Transverse colon (tissue), 4 donors: Measurements from ENCODE around the gene CCR5AS.

Experiments used
- DNase-seq: peaks from one replicate; pipeline ENCODE4 v3.0.0-alpha.2; 2019
- H3K27ac ChIP-seq, 4 donors: fragments of 200-600 bp; sonication (generic); 2 replicates each; pipeline ENCODE4 v1.5.1; 2016 to 2018; ENCODE audit warnings: inconsistent platforms in 4 of 4
- H3K27me3 ChIP-seq: fragments of 200-600 bp; sonication (generic); 2 replicates; pipeline ENCODE4 v1.5.1; 2017; ENCODE audit warnings: inconsistent platforms
- H3K36me3 ChIP-seq, 4 donors: fragments of 200-600 bp; sonication (generic); 2 replicates each; pipeline ENCODE4 v1.5.1; 2017 to 2019; ENCODE audit warnings: inconsistent platforms in 4 of 4
- H3K4me1 ChIP-seq, 4 donors: fragments of 200-600 bp; sonication (generic); 2 replicates each; pipeline ENCODE4 v1.5.1; 2017 to 2020; ENCODE audit warnings: inconsistent platforms in 4 of 4
- H3K4me3 ChIP-seq, 4 donors: fragments of 200-600 bp; sonication (generic); 1 replicate in 1 of 4; 2 replicates in 3 of 4; pipeline versions ENCODE4 v1.5.1 to v1.6.1; 2017 to 2019; ENCODE audit warnings: inconsistent platforms in 4 of 4
- H3K9me3 ChIP-seq, 2 donors: fragments of 200-600 bp; sonication (generic); 2 replicates each; pipeline ENCODE4 v1.5.1; 2017 to 2019; ENCODE audit warnings: inconsistent platforms in 2 of 2
- CTCF ChIP-seq, 5 experiments: fragments of 200-600 bp in 3 of 5; fragments of 450-650 bp in 2 of 5; sonication (generic) in 3 of 5; IDR thresholded peaks; 1 replicate in 2 of 5; 2 replicates in 3 of 5; pipeline ENCODE4 v1.5.1; 2016 to 2017; ENCODE audit warnings: antibody characterized with exemption in 5 of 5, inconsistent platforms in 3 of 5, mild to moderate bottlenecking in 2 of 5, moderate library complexity in 1 of 5
- EP300 ChIP-seq: sonication (generic); formaldehyde crosslinking; IDR thresholded peaks from one replicate; pipeline ENCODE4 v1.6.1; 2017; ENCODE audit warnings: antibody characterized with exemption, low read depth
- POLR2A ChIP-seq: fragments of 450-650 bp; IDR thresholded peaks from one replicate; pipeline ENCODE4 v1.6.1; 2016; ENCODE audit warnings: antibody characterized with exemption, mild to moderate bottlenecking, moderate library complexity
- POLR2AphosphoS5 ChIP-seq, 3 donors: sonication (generic); formaldehyde crosslinking; IDR thresholded peaks; one replicate each; pipeline ENCODE4 v1.6.1; 2016; ENCODE audit warnings: antibody characterized with exemption in 3 of 3
- WGBS, 2 donors: methylation state at CpG; one replicate each; pipeline ENCODE4 v1.1.5; 2018; ENCODE audit warnings: low coverage in 1 of 2; 5-methylcytosine and 5-hydroxymethylcytosine counted together
- in situ Hi-C, 4 donors: fragments of 200-750 bp; cut with MboI; loops; one replicate each; pipeline versions ENCODE4 v1.15.0 to v1.15.1; 2017; ENCODE audit warnings: low sequenced_read_pairs in 3 of 4, low pct_ligation_motif_present in 1 of 4, low pct_unique_long_range_greater_than_20kb in 1 of 4
- intact Hi-C: fragments of 100-400 bp; cut with DNase I; formaldehyde crosslinking; loops from one replicate; pipeline ENCODE4 v1.15.1; 2023; ENCODE audit warnings: low total_unique reads

The CCR5AS gene

DNA sequence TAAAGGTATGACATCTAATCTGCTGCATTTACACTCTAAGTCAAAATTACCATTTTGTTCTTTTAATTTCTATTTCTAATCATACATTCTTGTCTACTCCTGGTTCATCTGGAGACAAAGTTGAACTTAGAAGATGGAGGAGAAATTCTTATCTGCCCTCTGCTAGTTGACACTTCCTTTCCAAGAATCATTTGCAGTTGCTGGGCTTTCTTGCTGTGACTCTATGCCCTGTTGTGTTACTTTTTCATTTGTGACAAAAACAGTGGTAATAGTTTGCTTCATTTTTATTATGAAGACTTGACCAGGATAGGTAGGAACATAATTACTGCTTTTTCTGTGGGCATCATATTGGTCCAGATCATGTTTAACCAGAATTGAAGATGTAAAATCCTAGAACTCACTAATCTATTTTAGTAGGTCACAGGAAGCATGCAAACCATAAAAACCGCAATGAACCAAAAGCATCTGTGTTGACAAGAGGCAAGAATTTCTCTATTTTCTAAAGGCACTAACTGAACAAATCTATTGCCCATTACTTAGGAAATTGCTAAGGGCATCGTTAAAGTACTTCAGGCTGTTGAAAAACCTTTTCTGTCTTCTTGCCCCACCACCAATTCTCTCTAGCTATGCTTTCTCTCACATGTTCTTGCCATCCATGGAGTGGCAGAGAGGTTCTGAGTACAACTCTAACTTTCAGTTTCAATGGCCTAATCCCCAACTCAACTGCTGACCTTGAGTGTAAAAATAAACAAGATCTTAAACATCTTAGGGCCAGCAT lies 57.2 kb downstream of the CCR5AS start:
- Histone ChIP-seq H3K4me1 (no peaks in the 10 kb centered on the region), H3K27me3 (peaks cover 4% of the 10 kb centered on the region), H3K9me3 (no peaks in the 10 kb centered on the region), H3K4me3 (no peak overlapping the region), H3K36me3 (no peaks in the 10 kb centered on the region), H3K27ac (peak overlapping the region; percentile 13 to 53 (median 38))
- TF ChIP-seq CTCF (IDR thresholded peaks at IDR 0.05) (no peak), EP300 (no peak)
- no peak for DNase-seq
- intact Hi-C loops (no loop called here), in situ Hi-C loops (loop anchor here in 1 of 4 donors (25.0 kb wide), 2 partner anchors 262 to 412 kb away; partner anchors contain the start of gene CXCR6)
- 47 to 59% methylated on average over 2 of the region's 2 CpGs for WGBS, 2 donors

GRCh38 chr3:46348823-46349482 lies 57.9 kb downstream of the CCR5AS start:
- no peak for TF ChIP-seq EP300
- no peak for TF ChIP-seq POLR2A
- no peak for TF ChIP-seq POLR2AphosphoS5 (IDR thresholded peaks at IDR 0.05)
- TF ChIP-seq CTCF (IDR thresholded peaks at IDR 0.05): no peak
- H3K4me3 ChIP-seq: no peak overlapping the region
- in situ Hi-C loops: no loop called here
- H3K27me3 ChIP-seq: peaks cover 4% of the 10 kb centered on the region
- no peak for DNase-seq
- H3K9me3 ChIP-seq: no peaks in the 10 kb centered on the region
- H3K27ac ChIP-seq: peak overlapping the region; percentile 13 to 53 (median 38)
- H3K36me3 ChIP-seq: no peaks in the 10 kb centered on the region
- WGBS, 2 donors: 86 to 87% methylated on average over 3 of the region's 3 CpGs
- intact Hi-C loops: no loop called here
- no peaks in the 10 kb centered on the region for H3K4me1 ChIP-seq

DNA sequence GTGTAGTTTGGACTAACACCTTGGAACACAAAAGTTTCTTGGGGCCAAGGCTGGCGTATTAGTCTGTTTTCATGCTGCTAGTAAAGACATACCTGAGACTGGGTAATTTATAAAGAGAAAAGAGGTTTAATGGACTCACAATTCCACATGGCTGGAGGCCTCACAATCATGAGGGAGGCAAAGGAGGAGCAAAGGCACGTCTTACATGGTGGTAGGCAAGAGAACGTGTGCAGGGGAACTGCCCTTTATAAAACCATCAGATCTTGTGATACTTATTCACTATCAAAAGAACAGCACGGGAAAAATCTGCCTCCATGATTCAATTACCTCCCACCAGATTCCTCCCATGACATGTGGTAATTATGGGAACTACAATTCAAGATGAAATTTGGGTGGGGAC lies 62.4 kb downstream of the CCR5AS start:
- Histone ChIP-seq H3K27ac (no peak overlapping the region), H3K36me3 (no peaks in the 10 kb centered on the region), H3K9me3 (peaks cover 2 to 8% of the 10 kb centered on the region in 2 donors), H3K27me3 (no peaks in the 10 kb centered on the region), H3K4me3 (no peak overlapping the region), H3K4me1 (no peaks in the 10 kb centered on the region)
- intact Hi-C loops: no loop called here
- TF ChIP-seq EP300: no peak
- no peak for TF ChIP-seq POLR2AphosphoS5 (IDR thresholded peaks at IDR 0.05)
- no peak for TF ChIP-seq POLR2A
- no peak for TF ChIP-seq CTCF (IDR thresholded peaks at IDR 0.05)
- DNase-seq: no peak
- 69 to 86% methylated on average over 4 of the region's 4 CpGs for WGBS, 2 donors
- in situ Hi-C loops: no loop called here

- no peak for DNase-seq
- intact Hi-C loops (no loop called here), in situ Hi-C loops (no loop called here)
- TF ChIP-seq POLR2A (no peak), POLR2AphosphoS5 (IDR thresholded peaks at IDR 0.05) (no peak), CTCF (IDR thresholded peaks at IDR 0.05) (no peak), EP300 (no peak)
- Histone ChIP-seq H3K36me3 (no peaks in the 10 kb centered on the region), H3K4me3 (no peak overlapping the region), H3K4me1 (peaks cover 0 to 6% (median 0%) of the 10 kb centered on the region in 4 donors), H3K27ac (no peak overlapping the region), H3K27me3 (no peaks in the 10 kb centered on the region), H3K9me3 (peaks cover 10 to 21% of the 10 kb centered on the region in 2 donors)
- WGBS, 2 donors: 100% methylated on average over 1 of the region's 1 CpG; no CpG with 5 or more reads in 1 of the 2 donors
These were observed 68.0 kb downstream of the CCR5AS start for GRCh38 chr3:46338840-46339239.
